ENCODE data around the gene MYO16.
"Not testable (repeated sequence)": the region's sequence is repeated elsewhere in the genome, so short reads cannot be mapped to it uniquely, and the experiment has no call there.

Gene MYO16

GRCh38 chr13:108903613-108904012 lies 274.2 kb downstream of the MYO16 start:
- DNase-seq, result no peak

- DNase-seq, result no peak
Observed at GRCh38 chr13:108911807-108912206, 282.4 kb downstream of the MYO16 start.

- not testable (repeated sequence) for DNase-seq
Observed at GRCh38 chr13:108913731-108914130, 284.3 kb downstream of the MYO16 start.

- DNase-seq, result no peak
Observed at GRCh38 chr13:108915095-108915633, 285.8 kb downstream of the MYO16 start.

- DNase-seq, result peak; percentile 67
Observed at GRCh38 chr13:108915634-108916512, 286.5 kb downstream of the MYO16 start.

- DNase-seq, result no peak
Observed at GRCh38 chr13:108917581-108917980, 288.2 kb downstream of the MYO16 start.

- DNase-seq, result no peak
Observed at GRCh38 chr13:108919036-108919907, 289.9 kb downstream of the MYO16 start.

GRCh38 chr13:108920137-108920536 lies 290.7 kb downstream of the MYO16 start:
- no peak for DNase-seq

- no peak for DNase-seq
Observed at GRCh38 chr13:108921238-108921637, 291.8 kb downstream of the MYO16 start.

GRCh38 chr13:108922108-108922507 lies 292.7 kb downstream of the MYO16 start:
- no peak for DNase-seq

GRCh38 chr13:108923386-108924047 lies 294.1 kb downstream of the MYO16 start:
- DNase-seq, result no peak

- DNase-seq, result no peak
Observed at GRCh38 chr13:108924134-108924533, 294.7 kb downstream of the MYO16 start.

GRCh38 chr13:108924541-108924940 lies 295.1 kb downstream of the MYO16 start:
- no peak for DNase-seq

GRCh38 chr13:108925070-108925469 lies 295.7 kb downstream of the MYO16 start:
- DNase-seq, result no peak

- DNase-seq, result no peak
Observed at GRCh38 chr13:108926862-108927261, 297.5 kb downstream of the MYO16 start.

- DNase-seq, result no peak
Observed at GRCh38 chr13:108927615-108928014, 298.2 kb downstream of the MYO16 start.

- DNase-seq, result no peak
Observed at GRCh38 chr13:108929532-108930206, 300.3 kb downstream of the MYO16 start.

GRCh38 chr13:108932196-108932595 lies 302.8 kb downstream of the MYO16 start:
- no peak for DNase-seq

- DNase-seq, result no peak
Observed at GRCh38 chr13:108933061-108933460, 303.6 kb downstream of the MYO16 start.

- DNase-seq, result no peak
Observed at GRCh38 chr13:108938155-108938554, 308.7 kb downstream of the MYO16 start.

GRCh38 chr13:108940121-108940520 lies 310.7 kb downstream of the MYO16 start:
- DNase-seq, result no peak

GRCh38 chr13:108943842-108944241 lies 314.4 kb downstream of the MYO16 start:
- DNase-seq, result no peak

Data from activated T-cell treated with anti-CD3 and anti-CD28 coated beads for 4 hours (primary cell).